Measurements from ENCODE around the gene DIDO1. TPM values are rescaled to one million over a fixed set of nuclear protein-coding genes. Genes with fewer than 3 reads are reported as not detected.

DIDO1 gene
- total RNA-seq, 1 experiment from 2014 or later = 85.9 TPM

GRCh38 chr20:62828051-62828450 is 98.3 kb downstream of the DIDO1 start:
- WGBS (ENCODE audit: extremely low coverage, insufficient read length, low lambda C conversion rate) = no CpG with 5 or more reads among the region's 9 CpGs
- Histone ChIP-seq H3K23me2 (ENCODE audit: insufficient read length, low read depth, low read length, poor library complexity, severe bottlenecking) (no peaks in the 10 kb centered on the region), H3K79me2 (ENCODE audit: insufficient read depth, low read length) (no peaks in the 10 kb centered on the region), H3K9me3 (ENCODE audit: control insufficient read depth, low read depth, low read length) (no peaks in the 10 kb centered on the region), H3K23ac (ENCODE audit: insufficient read length, low read depth, low read length) (no peak overlapping the region), H3K56ac (ENCODE audit: insufficient read length, low read depth, low read length) (no peak overlapping the region), H2AK5ac (ENCODE audit: insufficient read length, low read length) (no peak overlapping the region), H3K4ac (ENCODE audit: low read depth, low read length) (no peak overlapping the region), H4K20me1 (ENCODE audit: control insufficient read depth, insufficient read depth, insufficient read length) (no peaks in the 10 kb centered on the region), H3K4me1 (ENCODE audit: insufficient read depth, low read length) (peaks cover 2% of the 10 kb centered on the region; the same call in 1 of the 2 replicates), H2BK15ac (ENCODE audit: low read depth, low read length) (no peak overlapping the region), H3K18ac (ENCODE audit: insufficient read length, low read depth, low read length) (no peak overlapping the region), H2BK12ac (ENCODE audit: insufficient read length, low read depth, low read length) (no peak overlapping the region), H4K91ac (ENCODE audit: insufficient read length, low read depth, low read length) (no peak overlapping the region), H3K9ac (ENCODE audit: extremely low read depth, insufficient read length, low read length) (no peak overlapping the region), H3K27ac (ENCODE audit: insufficient read length, low read depth, low read length) (no peak overlapping the region), H2AFZ (ENCODE audit: low read length) (no peak overlapping the region), H4K5ac (ENCODE audit: insufficient read length, low read depth, low read length) (no peak overlapping the region), H3K27me3 (ENCODE audit: insufficient read depth, low read length) (no peaks in the 10 kb centered on the region), H2BK5ac (ENCODE audit: insufficient read length, low read length) (no peak overlapping the region), H3K14ac (ENCODE audit: insufficient read depth, low read length) (no peak overlapping the region), H3K4me2 (ENCODE audit: insufficient read depth, insufficient read length, low read length) (no peak overlapping the region), H2BK20ac (ENCODE audit: low read depth, low read length, poor library complexity, severe bottlenecking) (no peak overlapping the region), H3T11ph (ENCODE audit: low read length) (no peak overlapping the region), H3K79me1 (ENCODE audit: insufficient read depth, low read depth, low read length, poor library complexity, severe bottlenecking) (no peaks in the 10 kb centered on the region), H4K8ac (replicated peaks; ENCODE audit: insufficient read length, low read depth, low read length) (no peak overlapping the region), H2BK120ac (ENCODE audit: low read depth, low read length, poor library complexity, severe bottlenecking) (no peak overlapping the region)
- no peak for TF ChIP-seq CTCF (conservative IDR thresholded peaks at IDR 0.05)
- H3K36me3 Mint-ChIP-seq (ENCODE audit: insufficient read depth in 1 of 3, low read depth in 3 of 3) = peaks cover 0 to 19% (median 5%) of the 10 kb centered on the region in 3 experiments; a peak in 4 of 7 replicates
- peaks cover 15 to 23% of the 10 kb centered on the region in 2 experiments for H3K4me1 Mint-ChIP-seq
- 0 out of 5 replicates have a peak, but pooled peaks cover 0 to 3% of the 10 kb centered on the region in 2 experiments for H3K9me3 Mint-ChIP-seq
- no peaks in the 10 kb centered on the region for H3K27me3 Mint-ChIP-seq (ENCODE audit: low read depth)
- no peak overlapping the region for H3K27ac Mint-ChIP-seq
- no peak overlapping the region for H3K4me3 Mint-ChIP-seq
- no peak for DNase-seq

Other genes with a start within 250 kb of the DIDO1 start
- 0.07 and 0.11 TPM in 2 replicates for gene NTSR1, start 217.7 kb downstream of the DIDO1 start, total RNA-seq (2021)
- gene MRGBP, start 130.0 kb downstream of the DIDO1 start, total RNA-seq (2021) = 14.6 and 16.3 TPM in 2 replicates
- 33.0 and 33.1 TPM in 2 replicates for gene OGFR, start 121.7 kb downstream of the DIDO1 start, total RNA-seq (2021)
- 137 and 150 TPM in 2 replicates for gene COL9A3, start 109.5 kb downstream of the DIDO1 start, total RNA-seq (2021)
- gene TCFL5, start 64.7 kb downstream of the DIDO1 start, total RNA-seq (2021) = 15.9 and 16.4 TPM in 2 replicates
- 60.9 and 62.9 TPM in 2 replicates for gene GID8, start 11.6 kb upstream of the DIDO1 start, total RNA-seq (2021)
- gene SLC17A9, start 26.2 kb upstream of the DIDO1 start, total RNA-seq (2021) = 19.9 and 20.9 TPM in 2 replicates
- 0.22 and 0.35 TPM in 2 replicates for gene BHLHE23, start 80.5 kb upstream of the DIDO1 start, total RNA-seq (2021)